IMR-90 (cell line): Measurements from ENCODE around the gene SYPL1.

Experiments used
- RFX5 ChIP-seq: IDR thresholded peaks from 2 replicates; pipeline ENCODE4 v1.8.0; 2012; ENCODE audit warnings: low read depth, mild to moderate bottlenecking, low read length, moderate library complexity
- TF ChIP-seq, protein P1 (sequence below): conservative IDR thresholded peaks from 2 replicates; pipeline ENCODE4 v1.5.1; 2012; ENCODE audit warnings: mild to moderate bottlenecking, low read depth, low read length, improper control_type of control experiment

DNA sequence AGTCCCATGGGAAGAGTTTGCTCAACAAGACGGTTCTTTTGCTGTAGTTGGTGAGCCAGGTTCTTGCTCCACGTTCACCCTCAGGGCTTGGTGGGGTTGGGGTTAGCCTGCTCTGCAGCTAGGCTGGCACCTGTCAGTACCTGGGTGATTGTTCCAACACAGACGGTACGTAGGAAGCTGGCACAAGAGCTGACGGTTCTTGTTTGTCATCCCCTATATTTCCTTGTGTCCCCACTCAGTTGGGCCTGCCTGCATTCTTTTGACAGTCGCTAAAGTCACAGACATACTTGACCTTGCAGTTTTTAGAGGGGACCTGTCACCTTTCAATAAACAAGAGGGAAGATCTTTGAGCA, 40.2 kb upstream of the SYPL1 start:
- TF ChIP-seq RFX5: no peak
- TF ChIP-seq, protein P1, sequence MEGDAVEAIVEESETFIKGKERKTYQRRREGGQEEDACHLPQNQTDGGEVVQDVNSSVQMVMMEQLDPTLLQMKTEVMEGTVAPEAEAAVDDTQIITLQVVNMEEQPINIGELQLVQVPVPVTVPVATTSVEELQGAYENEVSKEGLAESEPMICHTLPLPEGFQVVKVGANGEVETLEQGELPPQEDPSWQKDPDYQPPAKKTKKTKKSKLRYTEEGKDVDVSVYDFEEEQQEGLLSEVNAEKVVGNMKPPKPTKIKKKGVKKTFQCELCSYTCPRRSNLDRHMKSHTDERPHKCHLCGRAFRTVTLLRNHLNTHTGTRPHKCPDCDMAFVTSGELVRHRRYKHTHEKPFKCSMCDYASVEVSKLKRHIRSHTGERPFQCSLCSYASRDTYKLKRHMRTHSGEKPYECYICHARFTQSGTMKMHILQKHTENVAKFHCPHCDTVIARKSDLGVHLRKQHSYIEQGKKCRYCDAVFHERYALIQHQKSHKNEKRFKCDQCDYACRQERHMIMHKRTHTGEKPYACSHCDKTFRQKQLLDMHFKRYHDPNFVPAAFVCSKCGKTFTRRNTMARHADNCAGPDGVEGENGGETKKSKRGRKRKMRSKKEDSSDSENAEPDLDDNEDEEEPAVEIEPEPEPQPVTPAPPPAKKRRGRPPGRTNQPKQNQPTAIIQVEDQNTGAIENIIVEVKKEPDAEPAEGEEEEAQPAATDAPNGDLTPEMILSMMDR: no peak
